Daoy (cell line): ENCODE data around the gene SCYL1. TPM values are rescaled to one million over a fixed set of nuclear protein-coding genes. Genes with fewer than 3 reads are reported as not detected.

ENCODE experiments used
- DNase-seq: peaks from one replicate; pipeline ENCODE4 v3.0.0-alpha.2; 2015; ENCODE audit warnings: low read depth
- total RNA-seq: library from RNA; depleted of rRNA; stranded (reverse); fragments of >200 nt; shearing (Covaris generic); gene quantifications from 2 replicates; pipeline ENCODE4 v1.2.3, GENCODE V29; 2014

The SCYL1 gene
- total RNA-seq, 1 experiment from 2014 or later: 69.4 TPM

DNA sequence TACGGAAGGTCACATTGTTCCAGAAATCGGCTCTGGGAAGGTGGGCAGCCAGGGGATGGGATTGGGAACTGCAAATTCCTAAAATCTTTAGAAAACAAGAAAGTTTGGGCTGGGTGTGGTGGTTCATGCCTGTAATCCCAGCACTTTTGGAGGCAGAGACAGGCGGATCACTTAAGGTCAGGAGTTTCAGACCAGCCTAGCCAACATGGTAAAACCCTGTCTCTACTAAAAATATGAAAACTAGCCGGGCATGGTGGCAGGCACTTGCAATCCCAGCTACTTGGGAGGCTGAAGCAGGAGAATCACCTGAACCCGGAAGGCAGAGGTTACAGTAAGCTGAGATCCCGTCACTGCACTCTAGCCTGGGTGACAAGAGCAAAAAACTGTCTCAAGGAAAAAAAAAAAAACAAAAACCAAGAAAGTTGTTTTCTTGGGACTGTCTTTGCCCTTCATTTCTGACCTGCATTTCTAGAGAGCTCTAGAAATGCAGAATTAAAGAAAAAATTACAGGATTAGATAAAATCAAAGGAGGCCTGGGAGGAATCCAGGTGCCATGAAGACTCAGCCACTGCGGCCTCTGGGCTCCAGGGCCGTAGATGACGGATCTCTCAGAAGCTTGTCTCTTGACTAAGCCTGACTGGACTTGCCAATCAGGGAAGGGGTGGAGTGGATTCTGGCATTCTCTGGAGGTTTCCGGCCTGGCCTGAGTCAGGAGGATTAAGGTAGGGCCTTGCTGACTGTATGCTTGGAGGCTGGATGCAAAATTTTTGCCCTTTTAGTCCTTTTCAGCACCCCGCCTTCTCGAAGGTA lies 31.3 kb upstream of the SCYL1 start:
- peak; percentile 96 for DNase-seq

DNA sequence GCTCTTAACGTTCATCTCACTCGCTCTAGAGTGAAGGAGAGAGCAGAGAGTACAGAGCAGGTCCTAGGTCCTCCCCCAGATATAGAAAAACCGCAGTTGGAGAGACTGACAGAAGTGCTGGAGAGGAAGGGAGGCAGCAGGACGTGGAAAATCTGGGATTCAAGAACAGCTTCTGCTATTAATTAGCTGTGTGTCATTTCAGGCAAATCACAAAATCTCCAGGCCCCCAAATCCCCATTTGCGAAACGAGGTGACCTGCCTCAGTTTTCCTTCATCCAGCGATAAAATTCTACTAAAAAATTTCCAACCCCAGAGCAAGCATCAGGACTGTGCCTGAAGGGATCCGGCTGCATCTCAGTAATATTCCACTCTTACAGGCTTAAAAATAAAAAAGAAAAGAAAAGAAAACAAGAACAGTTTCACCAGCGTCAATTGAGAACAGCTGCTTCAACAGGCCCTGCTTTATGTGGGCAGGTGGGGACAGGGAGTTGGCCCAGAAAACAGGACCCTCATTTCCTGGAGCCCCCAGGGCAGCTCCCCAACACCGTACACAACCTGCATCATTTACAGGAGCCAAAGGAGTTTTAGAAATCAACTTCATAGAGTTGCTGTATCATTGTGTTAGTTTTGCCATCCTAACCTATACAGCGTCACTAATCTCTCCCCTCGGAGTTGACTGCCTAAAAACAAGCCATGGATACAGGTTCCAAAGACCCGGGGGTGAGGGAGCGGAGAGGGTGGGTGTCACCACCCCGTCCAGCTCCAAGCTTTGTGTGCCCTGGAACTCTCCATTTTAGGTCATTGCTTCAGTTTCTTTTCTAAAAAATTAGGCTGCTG lies 28.4 kb upstream of the SCYL1 start:
- DNase-seq: no peak

DNA sequence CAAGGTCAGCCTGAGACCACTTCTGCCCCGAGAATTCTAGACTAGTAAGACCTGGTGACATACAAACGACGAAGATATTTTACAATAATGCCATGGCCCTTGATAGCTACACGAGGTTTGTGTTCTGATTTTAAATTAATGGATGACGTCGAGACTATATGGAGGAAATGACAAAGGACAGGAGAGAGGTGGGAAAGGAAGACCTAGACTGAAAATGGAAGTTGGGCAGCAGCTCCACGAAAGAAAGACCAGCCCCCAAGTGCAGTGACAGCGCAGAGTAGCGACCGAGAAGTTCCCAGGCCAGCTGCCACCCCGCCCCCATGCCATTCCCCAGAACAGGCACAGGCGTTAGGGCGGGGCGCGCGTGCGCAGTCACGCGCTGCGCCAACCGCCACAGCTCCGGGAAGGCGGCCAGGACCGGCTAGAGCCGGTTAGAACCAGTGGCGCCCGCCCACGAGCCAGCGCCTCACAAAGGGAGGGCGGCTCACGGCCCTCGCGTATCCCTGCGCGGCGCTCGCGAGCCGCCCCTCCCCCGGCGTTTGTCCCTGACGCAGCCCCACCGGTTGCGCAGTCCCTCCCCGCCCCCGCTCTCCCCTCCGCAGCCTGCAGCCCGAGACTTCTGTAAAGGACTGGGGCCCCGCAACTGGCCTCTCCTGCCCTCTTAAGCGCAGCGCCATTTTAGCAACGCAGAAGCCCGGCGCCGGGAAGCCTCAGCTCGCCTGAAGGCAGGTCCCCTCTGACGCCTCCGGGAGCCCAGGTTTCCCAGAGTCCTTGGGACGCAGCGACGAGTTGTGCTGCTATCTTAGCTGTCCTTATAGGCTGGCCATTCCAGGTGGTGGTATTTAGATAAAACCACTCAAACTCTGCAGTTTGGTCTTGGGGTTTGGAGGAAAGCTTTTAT lies 27.5 kb upstream of the SCYL1 start:
- peak; percentile 99 for DNase-seq

DNA sequence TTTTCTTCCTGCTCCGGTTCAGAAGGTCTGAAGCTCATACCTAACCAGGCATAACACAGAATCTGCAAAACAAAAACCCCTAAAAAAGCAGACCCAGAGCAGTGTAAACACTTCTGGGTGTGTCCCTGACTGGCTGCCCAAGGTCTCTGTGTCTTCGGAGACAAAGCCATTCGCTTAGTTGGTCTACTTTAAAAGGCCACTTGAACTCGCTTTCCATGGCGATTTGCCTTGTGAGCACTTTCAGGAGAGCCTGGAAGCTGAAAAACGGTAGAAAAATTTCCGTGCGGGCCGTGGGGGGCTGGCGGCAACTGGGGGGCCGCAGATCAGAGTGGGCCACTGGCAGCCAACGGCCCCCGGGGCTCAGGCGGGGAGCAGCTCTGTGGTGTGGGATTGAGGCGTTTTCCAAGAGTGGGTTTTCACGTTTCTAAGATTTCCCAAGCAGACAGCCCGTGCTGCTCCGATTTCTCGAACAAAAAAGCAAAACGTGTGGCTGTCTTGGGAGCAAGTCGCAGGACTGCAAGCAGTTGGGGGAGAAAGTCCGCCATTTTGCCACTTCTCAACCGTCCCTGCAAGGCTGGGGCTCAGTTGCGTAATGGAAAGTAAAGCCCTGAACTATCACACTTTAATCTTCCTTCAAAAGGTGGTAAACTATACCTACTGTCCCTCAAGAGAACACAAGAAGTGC lies 26.7 kb upstream of the SCYL1 start:
- peak; percentile 65 for DNase-seq

DNA sequence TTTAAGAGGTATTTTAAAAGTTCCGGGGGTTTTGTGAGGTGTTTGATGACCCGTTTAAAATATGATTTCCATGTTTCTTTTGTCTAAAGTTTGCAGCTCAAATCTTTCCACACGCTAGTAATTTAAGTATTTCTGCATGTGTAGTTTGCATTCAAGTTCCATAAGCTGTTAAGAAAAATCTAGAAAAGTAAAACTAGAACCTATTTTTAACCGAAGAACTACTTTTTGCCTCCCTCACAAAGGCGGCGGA lies 26.2 kb upstream of the SCYL1 start:
- no peak for DNase-seq

DNA sequence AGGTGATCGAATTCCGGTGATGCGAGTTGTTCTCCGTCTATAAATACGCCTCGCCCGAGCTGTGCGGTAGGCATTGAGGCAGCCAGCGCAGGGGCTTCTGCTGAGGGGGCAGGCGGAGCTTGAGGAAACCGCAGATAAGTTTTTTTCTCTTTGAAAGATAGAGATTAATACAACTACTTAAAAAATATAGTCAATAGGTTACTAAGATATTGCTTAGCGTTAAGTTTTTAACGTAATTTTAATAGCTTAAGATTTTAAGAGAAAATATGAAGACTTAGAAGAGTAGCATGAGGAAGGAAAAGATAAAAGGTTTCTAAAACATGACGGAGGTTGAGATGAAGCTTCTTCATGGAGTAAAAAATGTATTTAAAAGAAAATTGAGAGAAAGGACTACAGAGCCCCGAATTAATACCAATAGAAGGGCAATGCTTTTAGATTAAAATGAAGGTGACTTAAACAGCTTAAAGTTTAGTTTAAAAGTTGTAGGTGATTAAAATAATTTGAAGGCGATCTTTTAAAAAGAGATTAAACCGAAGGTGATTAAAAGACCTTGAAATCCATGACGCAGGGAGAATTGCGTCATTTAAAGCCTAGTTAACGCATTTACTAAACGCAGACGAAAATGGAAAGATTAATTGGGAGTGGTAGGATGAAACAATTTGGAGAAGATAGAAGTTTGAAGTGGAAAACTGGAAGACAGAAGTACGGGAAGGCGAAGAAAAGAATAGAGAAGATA lies 25.7 kb upstream of the SCYL1 start, which contains the start of gene MALAT1:
MALAT1 (plus strand) TSS at position 69 of the 736 bp plus-strand sequence.
- peak; percentile 93 for DNase-seq

DNA sequence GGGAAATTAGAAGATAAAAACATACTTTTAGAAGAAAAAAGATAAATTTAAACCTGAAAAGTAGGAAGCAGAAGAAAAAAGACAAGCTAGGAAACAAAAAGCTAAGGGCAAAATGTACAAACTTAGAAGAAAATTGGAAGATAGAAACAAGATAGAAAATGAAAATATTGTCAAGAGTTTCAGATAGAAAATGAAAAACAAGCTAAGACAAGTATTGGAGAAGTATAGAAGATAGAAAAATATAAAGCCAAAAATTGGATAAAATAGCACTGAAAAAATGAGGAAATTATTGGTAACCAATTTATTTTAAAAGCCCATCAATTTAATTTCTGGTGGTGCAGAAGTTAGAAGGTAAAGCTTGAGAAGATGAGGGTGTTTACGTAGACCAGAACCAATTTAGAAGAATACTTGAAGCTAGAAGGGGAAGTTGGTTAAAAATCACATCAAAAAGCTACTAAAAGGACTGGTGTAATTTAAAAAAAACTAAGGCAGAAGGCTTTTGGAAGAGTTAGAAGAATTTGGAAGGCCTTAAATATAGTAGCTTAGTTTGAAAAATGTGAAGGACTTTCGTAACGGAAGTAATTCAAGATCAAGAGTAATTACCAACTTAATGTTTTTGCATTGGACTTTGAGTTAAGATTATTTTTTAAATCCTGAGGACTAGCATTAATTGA lies 25.0 kb upstream of the SCYL1 start:
- no peak for DNase-seq

DNA sequence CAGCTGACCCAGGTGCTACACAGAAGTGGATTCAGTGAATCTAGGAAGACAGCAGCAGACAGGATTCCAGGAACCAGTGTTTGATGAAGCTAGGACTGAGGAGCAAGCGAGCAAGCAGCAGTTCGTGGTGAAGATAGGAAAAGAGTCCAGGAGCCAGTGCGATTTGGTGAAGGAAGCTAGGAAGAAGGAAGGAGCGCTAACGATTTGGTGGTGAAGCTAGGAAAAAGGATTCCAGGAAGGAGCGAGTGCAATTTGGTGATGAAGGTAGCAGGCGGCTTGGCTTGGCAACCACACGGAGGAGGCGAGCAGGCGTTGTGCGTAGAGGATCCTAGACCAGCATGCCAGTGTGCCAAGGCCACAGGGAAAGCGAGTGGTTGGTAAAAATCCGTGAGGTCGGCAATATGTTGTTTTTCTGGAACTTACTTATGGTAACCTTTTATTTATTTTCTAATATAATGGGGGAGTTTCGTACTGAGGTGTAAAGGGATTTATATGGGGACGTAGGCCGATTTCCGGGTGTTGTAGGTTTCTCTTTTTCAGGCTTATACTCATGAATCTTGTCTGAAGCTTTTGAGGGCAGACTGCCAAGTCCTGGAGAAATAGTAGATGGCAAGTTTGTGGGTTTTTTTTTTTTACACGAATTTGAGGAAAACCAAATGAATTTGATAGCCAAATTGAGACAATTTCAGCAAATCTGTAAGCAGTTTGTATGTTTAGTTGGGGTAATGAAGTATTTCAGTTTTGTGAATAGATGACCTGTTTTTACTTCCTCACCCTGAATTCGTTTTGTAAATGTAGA lies 24.3 kb upstream of the SCYL1 start:
- peak; percentile 53 for DNase-seq

DNA sequence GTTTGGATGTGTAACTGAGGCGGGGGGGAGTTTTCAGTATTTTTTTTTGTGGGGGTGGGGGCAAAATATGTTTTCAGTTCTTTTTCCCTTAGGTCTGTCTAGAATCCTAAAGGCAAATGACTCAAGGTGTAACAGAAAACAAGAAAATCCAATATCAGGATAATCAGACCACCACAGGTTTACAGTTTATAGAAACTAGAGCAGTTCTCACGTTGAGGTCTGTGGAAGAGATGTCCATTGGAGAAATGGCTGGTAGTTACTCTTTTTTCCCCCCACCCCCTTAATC lies 23.8 kb upstream of the SCYL1 start:
- no peak for DNase-seq

DNA sequence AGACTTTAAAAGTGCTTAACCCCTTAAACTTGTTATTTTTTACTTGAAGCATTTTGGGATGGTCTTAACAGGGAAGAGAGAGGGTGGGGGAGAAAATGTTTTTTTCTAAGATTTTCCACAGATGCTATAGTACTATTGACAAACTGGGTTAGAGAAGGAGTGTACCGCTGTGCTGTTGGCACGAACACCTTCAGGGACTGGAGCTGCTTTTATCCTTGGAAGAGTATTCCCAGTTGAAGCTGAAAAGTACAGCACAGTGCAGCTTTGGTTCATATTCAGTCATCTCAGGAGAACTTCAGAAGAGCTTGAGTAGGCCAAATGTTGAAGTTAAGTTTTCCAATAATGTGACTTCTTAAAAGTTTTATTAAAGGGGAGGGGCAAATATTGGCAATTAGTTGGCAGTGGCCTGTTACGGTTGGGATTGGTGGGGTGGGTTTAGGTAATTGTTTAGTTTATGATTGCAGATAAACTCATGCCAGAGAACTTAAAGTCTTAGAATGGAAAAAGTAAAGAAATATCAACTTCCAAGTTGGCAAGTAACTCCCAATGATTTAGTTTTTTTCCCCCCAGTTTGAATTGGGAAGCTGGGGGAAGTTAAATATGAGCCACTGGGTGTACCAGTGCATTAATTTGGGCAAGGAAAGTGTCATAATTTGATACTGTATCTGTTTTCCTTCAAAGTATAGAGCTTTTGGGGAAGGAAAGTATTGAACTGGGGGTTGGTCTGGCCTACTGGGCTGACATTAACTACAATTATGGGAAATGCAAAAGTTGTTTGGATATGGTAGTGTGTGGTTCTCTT lies 23.2 kb upstream of the SCYL1 start:
- DNase-seq: no peak

DNA sequence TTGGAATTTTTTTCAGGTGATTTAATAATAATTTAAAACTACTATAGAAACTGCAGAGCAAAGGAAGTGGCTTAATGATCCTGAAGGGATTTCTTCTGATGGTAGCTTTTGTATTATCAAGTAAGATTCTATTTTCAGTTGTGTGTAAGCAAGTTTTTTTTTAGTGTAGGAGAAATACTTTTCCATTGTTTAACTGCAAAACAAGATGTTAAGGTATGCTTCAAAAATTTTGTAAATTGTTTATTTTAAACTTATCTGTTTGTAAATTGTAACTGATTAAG lies 22.7 kb upstream of the SCYL1 start:
- no peak for DNase-seq

DNA sequence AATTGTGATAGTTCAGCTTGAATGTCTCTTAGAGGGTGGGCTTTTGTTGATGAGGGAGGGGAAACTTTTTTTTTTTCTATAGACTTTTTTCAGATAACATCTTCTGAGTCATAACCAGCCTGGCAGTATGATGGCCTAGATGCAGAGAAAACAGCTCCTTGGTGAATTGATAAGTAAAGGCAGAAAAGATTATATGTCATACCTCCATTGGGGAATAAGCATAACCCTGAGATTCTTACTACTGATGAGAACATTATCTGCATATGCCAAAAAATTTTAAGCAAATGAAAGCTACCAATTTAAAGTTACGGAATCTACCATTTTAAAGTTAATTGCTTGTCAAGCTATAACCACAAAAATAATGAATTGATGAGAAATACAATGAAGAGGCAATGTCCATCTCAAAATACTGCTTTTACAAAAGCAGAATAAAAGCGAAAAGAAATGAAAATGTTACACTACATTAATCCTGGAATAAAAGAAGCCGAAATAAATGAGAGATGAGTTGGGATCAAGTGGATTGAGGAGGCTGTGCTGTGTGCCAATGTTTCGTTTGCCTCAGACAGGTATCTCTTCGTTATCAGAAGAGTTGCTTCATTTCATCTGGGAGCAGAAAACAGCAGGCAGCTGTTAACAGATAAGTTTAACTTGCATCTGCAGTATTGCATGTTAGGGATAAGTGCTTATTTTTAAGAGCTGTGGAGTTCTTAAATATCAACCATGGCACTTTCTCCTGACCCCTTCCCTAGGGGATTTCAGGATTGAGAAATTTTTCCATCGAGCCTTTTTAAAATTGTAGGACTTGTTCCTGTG lies 22.1 kb upstream of the SCYL1 start:
- DNase-seq: no peak

DNA sequence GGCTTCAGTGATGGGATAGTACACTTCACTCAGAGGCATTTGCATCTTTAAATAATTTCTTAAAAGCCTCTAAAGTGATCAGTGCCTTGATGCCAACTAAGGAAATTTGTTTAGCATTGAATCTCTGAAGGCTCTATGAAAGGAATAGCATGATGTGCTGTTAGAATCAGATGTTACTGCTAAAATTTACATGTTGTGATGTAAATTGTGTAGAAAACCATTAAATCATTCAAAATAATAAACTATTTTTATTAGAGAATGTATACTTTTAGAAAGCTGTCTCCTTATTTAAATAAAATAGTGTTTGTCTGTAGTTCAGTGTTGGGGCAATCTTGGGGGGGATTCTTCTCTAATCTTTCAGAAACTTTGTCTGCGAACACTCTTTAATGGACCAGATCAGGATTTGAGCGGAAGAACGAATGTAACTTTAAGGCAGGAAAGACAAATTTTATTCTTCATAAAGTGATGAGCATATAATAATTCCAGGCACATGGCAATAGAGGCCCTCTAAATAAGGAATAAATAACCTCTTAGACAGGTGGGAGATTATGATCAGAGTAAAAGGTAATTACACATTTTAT lies 21.4 kb upstream of the SCYL1 start:
- no peak for DNase-seq

DNA sequence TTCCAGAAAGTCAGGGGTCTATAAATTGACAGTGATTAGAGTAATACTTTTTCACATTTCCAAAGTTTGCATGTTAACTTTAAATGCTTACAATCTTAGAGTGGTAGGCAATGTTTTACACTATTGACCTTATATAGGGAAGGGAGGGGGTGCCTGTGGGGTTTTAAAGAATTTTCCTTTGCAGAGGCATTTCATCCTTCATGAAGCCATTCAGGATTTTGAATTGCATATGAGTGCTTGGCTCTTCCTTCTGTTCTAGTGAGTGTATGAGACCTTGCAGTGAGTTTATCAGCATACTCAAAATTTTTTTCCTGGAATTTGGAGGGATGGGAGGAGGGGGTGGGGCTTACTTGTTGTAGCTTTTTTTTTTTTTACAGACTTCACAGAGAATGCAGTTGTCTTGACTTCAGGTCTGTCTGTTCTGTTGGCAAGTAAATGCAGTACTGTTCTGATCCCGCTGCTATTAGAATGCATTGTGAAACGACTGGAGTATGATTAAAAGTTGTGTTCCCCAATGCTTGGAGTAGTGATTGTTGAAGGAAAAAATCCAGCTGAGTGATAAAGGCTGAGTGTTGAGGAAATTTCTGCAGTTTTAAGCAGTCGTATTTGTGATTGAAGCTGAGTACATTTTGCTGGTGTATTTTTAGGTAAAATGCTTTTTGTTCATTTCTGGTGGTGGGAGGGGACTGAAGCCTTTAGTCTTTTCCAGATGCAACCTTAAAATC lies 20.8 kb upstream of the SCYL1 start:
- DNase-seq: no peak

DNA sequence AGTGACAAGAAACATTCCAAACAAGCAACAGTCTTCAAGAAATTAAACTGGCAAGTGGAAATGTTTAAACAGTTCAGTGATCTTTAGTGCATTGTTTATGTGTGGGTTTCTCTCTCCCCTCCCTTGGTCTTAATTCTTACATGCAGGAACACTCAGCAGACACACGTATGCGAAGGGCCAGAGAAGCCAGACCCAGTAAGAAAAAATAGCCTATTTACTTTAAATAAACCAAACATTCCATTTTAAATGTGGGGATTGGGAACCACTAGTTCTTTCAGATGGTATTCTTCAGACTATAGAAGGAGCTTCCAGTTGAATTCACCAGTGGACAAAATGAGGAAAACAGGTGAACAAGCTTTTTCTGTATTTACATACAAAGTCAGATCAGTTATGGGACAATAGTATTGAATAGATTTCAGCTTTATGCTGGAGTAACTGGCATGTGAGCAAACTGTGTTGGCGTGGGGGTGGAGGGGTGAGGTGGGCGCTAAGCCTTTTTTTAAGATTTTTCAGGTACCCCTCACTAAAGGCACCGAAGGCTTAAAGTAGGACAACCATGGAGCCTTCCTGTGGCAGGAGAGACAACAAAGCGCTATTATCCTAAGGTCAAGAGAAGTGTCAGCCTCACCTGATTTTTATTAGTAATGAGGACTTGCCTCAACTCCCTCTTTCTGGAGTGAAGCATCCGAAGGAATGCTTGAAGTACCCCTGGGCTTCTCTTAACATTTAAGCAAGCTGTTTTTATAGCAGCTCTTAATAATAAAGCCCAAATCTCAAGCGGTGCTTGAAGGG lies 20.0 kb upstream of the SCYL1 start:
- no peak for DNase-seq
